Lower leg skin (tissue), 3 donors: Measurements from ENCODE around the gene PMF1.

Experiments used
- POLR2A ChIP-seq, 2 donors: fragments of 450-650 bp; IDR thresholded peaks; one replicate each; pipeline ENCODE4 v1.6.1; 2016 to 2017; ENCODE audit warnings: antibody characterized with exemption in 2 of 2, mild to moderate bottlenecking in 1 of 2, moderate library complexity in 1 of 2
- TF ChIP-seq, protein P1 (sequence below), 3 donors: fragments of 450-650 bp; IDR thresholded peaks; one replicate each; pipeline ENCODE4 v1.5.1; 2016; ENCODE audit warnings: antibody characterized with exemption in 3 of 3, mild to moderate bottlenecking in 3 of 3, moderate library complexity in 2 of 3

DNA sequence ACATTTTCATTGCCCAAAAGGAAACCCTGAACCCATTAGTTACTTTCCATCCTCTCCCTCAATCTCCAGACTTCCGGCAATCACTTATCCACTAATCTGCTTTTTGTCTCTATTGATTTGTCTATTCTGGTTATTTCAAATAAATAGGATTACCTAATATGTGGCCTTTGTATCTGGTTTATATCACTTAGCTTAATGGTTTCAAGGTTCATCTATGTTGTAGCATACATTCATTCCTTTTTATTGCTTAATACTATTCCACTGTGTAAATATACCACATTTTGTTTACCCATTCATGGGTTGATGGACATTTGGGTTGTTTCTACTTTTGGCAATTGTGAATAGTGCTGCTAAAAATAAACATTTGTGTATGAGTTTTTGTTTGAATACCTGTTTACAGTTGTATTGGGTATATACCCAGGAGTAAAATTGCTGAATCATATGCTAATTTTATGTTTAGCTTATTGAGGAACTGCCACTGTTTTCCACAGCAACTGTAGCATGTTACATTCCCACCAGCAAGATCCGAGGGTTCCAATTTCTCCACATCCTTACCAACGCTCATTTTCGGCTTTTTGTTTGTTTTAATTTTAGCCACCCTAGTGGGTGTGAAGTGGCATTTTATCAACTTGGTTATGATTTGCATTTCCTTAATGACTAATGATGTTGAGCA lies 21.4 kb upstream of the PMF1 start:
- TF ChIP-seq, protein P1, sequence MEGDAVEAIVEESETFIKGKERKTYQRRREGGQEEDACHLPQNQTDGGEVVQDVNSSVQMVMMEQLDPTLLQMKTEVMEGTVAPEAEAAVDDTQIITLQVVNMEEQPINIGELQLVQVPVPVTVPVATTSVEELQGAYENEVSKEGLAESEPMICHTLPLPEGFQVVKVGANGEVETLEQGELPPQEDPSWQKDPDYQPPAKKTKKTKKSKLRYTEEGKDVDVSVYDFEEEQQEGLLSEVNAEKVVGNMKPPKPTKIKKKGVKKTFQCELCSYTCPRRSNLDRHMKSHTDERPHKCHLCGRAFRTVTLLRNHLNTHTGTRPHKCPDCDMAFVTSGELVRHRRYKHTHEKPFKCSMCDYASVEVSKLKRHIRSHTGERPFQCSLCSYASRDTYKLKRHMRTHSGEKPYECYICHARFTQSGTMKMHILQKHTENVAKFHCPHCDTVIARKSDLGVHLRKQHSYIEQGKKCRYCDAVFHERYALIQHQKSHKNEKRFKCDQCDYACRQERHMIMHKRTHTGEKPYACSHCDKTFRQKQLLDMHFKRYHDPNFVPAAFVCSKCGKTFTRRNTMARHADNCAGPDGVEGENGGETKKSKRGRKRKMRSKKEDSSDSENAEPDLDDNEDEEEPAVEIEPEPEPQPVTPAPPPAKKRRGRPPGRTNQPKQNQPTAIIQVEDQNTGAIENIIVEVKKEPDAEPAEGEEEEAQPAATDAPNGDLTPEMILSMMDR (IDR thresholded peaks at IDR 0.05) = no peak
- TF ChIP-seq POLR2A (IDR thresholded peaks at IDR 0.05) = no peak
